NCI-H1417 treated with DMSO at 0.1 percent for 48 hours (cell line): ENCODE measurements around the gene CRBN.

Experiments
- DNase-seq: peaks from one replicate; lab custom pipeline; 2025; lab: John Stamatoyannopoulos, UW

CRBN gene

DNA sequence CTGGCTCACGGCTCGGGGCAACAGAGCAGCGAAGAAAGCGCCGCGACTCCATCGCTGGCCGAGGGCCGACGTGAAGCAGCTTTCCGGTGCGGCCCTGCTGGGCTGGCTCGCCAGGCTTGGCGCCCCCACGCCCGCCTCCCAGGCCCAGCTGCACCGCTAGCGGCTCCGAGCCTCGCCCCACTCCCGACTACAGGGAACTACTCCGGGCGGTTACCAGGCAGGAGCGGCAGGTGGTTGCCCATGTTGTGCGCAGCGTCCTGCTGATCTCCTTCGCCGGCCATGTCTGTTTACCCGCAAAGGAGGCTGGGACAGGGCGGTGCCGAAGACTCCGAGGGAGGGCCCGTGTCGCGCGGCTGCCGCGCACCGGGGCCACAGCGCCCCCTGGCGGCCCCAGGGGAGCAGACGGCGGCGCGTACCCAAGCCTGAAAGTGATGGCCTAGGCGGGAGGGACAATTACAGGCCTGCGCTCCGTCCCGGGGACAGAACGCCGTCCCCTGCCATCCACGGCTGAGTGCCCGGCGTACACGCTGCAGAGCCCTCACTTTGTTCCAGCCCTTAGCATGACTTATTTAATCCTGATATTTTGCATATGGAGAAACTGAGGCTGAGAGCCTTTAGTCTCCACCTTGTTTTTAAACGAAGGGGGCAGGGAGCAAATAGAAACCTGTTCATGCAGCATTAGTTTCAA lies at the start of gene CRBN:
CRBN (minus strand) TSS at position 285 of the 688 bp plus-strand sequence; CDS start at position 281, 4 bp downstream.
- DNase-seq, result peak; percentile 6

DNA sequence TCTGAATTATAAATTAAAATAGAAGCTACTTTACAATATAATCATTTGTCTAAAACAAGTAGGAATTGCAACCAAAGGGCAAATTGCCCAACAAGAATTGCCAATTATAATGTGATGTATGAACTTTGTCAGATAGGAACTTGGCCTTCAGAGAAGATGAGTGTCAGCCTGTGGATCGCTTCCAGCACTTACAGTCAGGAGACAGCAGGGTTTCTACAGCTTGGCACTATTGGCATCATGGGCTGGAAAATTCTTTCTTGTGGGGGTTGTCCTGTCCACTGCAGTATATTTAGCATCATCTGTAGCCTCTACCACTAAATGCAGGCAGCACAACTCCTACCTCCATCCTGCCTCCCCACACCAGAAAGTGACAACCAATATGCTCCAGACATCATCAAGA lies 48.1 kb upstream of the CRBN start:
- DNase-seq, result no peak

DNA sequence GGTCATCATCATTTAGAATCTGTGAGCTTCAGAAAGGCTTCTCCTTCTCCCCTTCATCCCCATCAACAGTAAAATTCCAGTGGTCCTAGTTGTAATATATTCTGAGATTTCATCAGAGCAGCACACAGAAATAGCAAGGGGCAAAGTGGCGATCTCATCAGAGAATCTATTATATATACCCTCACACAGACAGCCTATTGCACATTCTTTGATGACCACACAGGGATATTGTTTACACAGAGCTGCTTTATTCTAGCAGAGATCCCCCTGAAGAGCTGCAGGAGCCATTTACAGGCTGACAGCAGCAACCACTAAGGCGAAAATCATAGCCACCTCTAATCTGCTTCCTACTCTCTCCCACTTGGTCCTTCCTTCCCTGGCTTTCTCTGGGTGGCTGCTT lies 42.0 kb upstream of the CRBN start:
- no peak for DNase-seq

DNA sequence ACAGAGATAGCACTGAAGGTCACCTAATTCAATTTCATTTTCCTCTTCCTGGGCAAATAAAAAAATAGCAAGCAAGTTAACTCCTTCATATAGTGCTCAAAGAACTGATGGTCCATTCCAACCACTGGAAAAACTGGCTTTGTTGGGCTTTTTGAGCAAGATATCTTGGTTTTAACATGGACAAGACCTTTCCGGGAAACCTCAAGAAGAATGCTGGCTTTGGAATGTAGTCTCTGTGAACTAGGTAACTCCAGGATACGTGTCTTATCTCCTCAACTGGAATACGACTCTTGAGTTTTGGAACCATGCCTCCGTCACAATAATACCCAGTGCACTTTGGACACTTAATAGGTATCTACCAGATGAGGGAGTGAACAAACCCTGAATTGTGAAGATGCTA lies 36.9 kb upstream of the CRBN start:
- no peak for DNase-seq

DNA sequence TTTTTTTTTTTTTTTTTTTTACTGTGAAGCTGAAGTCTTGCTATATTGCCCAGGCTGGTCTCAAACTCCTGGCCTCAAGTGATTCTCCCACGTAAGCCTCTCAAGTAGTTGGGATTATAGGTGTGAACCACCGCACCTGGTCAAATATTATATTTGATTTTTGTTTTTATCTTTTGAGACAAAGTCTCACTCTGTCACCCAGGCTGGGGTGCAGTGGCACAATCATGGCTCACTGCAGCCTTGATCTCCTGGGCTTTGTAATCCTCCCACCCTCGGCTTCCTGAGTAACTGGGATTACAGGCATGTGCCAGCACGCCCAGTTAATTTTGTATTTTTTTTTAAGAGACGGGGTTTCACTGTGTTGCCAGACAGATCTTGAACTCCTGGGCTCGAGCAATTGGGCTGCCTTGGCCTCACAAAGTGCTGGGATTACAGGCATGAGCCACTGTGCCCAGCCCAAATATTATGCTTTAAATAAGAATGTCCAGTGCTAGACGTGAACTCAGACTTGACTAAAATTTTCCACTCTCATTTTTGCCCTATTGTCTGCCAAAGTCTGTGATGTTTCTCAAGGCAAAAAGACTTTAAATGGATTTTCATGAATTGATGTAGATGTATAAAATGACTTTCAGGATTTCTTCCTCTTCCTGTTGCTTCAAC lies 33.4 kb upstream of the CRBN start:
- no peak for DNase-seq

DNA sequence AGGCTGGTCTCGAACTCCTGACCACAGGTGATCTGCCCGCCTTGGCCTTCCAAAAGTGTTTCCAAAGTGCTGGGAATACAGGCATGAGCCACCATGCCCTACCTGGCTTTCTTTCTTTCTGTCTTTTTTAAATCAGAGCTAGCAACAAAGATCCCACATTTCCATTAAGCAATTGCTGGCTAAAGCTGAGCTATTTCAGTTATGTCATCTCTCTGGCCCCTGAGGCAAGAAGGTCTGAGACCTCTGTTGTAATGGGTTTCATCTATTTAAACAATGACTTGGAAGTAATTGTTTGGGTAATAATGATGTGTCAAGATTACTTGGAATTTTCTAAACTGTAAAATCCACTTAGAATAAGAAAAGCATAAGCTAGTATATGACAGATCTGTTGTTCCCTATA lies 30.2 kb upstream of the CRBN start:
- no peak for DNase-seq

DNA sequence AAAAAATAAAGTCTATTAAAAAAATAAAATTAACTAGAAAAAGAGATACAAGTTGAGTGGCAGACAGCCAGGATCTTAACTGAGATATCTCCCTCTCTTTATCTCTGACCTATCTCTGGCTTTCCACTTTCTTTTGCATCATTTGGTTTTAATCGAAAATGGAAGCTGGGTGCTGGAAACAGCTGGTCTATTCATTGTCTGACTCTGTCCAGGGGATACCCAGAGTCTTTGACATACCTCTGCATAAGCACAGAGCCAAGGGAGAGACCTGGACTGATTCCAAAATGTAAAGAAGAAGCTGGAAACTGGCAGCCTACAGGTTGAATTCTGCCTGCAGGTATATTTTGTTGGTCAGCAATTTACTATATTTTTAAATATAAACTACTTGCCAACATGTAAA lies 29.6 kb upstream of the CRBN start:
- DNase-seq, result no peak

DNA sequence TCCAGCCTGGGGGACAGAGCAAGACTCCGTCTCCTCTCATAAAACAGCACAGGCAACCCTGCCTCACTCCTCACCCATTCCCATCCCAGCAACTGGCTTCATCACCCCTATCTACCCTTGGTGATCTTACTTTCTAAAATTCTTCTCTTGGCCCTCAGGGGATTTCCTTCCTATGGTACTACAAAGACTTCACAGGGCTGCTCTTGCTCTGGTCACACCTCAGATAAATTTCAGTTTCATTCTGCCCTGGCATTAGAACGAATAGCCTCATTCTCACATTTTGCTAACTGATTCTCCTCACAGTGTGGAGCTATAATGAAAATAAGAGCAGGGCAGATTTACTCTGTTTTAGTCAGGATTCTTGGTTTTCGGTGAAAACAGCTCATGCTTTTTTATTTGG lies 22.1 kb upstream of the CRBN start:
- DNase-seq, result no peak

DNA sequence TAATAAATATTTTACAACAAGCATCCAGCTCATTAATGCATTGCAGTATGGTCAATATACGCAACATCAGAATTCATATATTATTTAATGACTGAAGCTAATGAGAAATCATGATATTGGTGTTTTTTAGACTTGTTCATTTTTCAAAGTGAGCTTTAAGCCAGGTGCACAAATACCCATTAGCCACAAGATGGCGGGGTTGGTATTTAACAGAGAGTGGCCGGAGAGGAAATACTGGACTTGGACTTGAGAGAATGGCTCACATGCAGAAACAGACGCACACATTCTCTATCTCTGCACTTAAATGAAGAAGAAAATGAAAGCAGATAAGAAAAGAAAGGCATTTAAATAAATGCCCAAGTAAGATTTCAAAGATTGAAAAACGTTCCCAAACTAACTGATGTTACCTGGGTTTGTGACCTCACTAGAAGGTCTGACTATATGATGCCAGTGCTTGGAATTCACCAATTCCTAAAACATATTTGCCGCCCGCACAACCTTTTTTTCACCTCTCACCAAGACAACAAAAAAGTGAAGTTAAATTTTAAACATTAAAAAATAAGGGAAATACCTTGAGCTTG lies 21.2 kb upstream of the CRBN start:
- DNase-seq, result peak; percentile 32

DNA sequence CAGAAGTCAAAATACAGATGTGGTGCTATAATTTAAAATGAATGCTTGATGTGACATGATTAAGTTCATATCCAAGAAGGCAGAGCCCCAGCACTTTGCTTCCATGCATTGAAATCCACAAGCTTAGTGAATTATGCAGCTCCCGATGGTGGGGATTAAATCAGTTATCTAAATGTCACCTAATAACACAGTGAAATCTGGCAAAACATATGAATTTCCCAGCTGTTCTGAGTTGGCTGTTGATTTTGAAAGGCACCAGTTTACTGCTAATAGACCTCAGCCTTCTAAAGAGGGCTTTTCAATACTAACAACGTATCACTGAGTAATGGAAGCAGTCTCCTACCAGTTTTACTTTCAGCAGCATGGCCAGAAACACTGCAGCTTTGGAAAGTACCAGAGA lies 19.8 kb upstream of the CRBN start:
- no peak for DNase-seq

DNA sequence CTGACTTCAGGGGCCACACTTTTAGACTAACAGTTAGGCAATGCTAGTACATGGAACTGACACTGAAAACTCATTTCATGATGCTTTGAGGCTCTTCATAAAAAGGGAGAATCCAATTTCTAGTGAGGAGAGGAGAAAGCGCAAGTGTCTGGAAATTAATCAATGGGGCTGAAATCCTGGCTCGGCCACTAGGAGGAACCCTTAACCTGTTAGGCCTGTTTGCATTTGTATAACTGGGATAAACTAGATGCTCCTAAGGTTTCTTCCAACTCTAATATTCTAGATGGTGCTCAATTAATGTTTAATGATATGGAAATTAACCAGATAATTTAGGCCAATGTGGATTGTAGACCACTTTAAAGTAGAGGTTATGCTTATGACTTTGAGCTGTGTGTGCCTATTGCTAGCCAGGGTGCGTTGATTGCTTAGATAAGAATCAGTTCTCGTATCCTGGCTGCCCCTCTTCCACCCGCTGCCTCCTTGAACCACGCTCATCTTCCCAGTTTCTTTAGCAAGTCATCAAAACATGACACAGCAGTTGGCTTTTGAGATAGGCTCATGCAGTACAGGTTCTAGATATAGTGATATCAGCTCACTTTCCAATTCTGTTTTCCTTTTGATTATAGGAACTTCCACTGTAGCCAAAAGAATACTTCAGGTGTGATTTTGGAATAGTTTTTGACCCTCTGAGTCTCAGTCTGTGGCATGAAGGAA lies 16.8 kb upstream of the CRBN start:
- no peak for DNase-seq

DNA sequence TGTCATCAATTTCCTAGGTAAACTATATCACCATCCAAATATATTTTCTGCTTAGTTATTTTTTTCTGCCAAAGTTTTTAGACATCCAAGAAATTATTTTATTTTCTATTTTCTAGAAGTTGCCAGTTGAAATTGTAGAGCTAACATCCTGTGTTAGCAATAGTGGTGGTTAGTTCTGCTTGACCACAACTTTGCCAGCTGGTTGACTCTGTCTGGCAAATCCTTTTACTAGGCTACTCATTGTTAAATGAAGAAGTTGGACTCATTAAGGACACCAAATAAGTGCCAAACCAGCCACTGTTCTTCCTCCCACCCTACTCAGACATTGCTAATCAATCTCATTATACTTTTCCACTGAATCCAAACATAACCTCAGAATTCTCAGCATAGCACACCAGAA lies 15.4 kb upstream of the CRBN start:
- no peak for DNase-seq

DNA sequence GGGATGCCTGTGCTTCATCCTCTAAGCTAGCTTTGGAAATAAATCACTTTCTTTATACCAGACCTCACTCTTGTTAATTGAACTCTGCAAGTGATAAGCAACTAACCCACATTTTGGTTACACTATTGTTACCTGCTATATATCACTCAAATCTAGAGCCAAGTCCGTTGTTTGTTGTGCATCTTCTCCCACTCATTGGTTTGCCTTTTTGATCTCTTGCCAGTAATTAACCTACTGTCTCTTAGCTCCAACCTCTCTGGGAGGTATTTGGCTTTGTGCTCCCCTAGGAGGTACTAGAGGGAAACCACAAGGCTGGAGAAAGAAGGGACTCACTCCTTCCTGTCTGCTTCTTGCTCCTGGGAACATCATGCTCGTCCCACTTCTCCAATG lies 12.8 kb upstream of the CRBN start:
- no peak for DNase-seq

DNA sequence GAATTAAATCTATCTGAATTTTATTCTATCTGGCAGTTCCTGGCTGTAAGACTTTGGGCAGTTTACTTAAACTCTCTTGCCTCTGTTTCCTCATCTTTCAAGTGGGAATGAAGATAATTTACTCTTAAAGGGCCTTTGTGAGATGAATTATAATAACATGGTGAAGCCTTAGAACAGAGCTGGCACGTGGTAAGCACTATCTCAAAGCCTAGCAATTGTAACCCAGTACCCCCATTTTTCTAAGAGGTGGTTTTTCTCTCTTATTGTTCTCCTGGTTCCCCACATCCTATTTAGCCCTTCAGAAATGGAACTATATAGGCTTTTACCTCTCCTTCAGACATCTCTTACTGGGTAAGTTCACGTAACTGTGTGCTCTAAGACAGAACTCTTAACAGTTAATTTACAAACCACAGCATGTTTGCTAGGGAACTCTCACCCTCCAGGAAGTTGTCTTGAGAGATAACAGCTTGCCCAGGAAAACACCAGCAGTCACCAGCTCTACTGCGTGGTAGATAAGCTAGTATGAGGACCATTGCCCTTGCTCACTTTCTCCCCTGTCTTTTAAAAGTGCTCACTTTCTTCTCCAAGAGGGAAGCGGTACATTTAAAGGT lies 12.3 kb upstream of the CRBN start:
- DNase-seq, result no peak

DNA sequence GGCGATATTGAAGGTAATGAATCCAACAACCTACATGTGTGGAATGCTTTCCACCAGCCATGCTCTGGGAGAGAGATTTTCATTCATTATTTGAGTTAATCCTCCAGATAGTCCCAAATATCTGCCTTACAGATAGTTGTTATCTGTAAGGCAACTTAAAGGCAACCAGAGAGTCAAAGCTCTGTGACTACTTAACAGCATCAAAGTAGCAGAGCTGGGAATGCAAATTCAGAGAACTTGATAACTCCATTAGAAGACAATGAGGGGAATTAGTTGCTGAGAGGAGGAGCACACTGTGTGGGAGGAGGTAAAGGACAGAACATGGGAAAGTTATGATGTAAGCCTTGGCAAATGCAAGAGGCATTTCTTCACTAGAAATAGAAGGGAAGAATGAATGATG lies 10.5 kb upstream of the CRBN start:
- no peak for DNase-seq

DNA sequence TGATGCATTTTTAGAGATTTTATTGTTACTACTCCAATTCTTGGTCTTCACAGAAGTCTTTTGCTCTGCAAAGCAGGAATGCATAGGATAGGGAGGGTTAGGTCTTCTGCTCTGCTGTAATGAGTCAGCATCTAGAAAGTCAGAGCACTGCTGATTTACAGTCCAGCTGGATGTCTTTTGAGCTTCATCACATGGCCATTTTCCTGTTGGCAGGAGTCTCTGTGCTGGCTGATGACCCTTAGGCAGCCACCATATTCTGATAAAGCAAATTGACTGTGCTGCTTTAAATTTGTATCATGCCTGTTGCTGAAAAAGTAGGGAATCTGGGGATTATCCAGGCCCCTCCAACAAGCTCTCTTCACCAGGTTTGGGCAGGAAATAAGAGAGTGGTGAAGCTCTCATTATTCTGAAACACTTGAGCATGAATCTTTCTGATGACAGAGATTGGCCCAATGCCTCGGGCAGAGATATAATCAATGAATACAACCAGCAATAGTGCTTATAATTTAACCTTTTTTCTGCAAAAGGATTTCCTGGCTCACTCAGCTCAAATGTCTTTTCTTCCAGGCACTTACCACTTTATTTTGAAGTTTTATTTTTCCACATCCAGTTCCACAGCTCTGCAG lies 9.7 kb upstream of the CRBN start:
- no peak for DNase-seq

DNA sequence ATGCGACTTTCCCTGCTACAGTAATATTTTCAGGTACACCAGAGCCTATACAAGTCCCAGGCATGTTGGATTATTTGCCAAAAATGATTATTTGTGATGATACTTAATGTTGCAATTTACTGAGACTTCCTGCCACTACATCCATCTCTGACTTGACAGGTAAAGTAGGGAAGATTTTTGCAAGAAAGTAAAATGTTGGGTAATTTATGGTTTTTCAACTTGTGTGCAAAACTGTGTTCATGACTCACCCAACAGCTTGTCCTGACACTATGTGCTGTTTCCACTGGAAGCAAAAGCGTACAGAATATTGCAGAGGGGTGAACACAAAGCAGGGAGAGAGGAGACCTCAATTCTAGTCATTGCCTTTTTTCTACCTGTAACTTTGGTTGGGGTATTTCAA lies 5.4 kb upstream of the CRBN start:
- DNase-seq, result no peak

DNA sequence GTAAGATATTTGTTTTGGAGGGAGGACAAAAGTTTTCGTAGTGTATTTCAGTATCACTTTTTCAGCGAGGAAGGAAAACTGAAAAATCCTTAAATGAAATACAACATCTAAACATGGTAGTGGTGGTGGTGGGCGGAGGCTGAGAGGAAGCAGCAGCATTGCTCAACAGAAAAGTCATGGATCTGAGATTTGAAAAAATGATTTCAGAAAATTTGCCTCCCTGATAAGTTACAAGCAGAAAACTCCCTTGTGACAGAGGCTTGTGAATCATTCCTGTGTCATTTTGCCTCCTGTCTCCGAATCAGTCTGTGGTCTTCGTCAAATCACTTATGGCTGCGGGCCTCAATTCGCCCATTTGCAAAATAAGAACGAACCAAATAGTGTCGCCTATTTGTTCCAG lies 965 bp upstream of the CRBN start:
- no peak for DNase-seq

DNA sequence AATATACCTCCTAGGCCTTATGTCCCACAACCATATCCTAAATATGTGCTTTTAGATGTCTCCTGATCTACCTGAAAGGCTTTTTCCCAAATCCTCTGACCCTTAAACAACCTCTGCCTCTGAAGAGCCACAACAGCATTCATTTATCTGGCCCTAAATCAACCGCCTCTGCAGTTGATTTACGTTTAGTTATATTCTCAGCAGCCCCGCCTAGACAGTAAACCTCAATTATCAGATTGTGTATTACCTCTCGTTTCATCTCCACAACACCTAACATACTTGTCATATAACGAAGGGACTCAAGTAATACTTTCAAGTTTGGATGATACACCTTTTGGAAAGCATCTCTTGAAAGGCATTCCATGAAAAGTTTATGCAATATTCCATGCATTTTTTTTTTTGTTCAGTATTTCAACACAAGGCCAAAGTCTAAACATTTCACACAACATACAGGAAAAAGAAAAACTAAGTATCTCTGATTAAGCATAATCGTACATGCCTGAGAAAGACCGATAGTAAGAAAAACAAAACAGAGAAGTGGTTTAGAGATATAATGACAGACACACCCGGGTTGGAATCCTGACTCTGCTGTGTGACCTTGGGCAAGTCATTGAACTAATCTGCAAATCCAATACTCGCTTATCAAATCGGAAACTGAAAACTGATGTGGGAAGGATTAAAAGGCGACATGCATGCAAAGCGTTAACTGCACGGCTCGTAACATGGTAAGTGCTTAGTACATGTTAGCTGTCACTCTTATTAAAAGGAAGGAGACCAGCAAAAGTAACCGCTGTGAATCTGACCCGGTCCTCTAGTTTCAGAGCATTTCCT lies 778 bp downstream of the CRBN start:
- DNase-seq, result no peak

DNA sequence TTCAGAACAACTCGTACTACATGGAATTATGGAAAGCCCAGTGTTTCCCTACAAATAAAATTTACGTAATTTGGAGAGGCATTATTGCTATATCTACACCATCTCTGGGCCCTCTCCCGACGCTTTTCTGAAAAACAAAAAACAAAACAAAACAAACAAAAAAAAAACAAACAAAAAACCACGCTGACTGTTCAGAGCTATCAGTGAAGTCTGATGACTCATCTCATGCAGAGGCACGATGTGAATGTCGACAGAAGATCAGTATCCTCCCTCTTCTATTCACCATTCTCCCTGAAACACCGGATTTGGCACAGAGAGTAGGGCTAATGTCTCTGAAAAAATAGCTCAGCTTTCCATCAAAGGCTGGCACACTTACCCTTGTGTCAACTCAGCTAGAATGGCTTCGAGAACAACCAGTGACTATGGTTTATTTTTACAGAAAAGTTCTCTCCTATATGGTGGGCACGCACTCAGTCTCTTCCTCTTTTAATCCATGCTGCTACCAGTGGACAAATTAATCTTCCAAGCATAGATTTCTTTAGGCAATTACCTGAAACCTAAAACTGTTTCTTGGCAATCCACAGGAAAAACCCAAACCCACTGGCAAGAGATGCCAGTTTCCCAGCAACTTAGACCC lies 1.5 kb downstream of the CRBN start:
- DNase-seq, result no peak

DNA sequence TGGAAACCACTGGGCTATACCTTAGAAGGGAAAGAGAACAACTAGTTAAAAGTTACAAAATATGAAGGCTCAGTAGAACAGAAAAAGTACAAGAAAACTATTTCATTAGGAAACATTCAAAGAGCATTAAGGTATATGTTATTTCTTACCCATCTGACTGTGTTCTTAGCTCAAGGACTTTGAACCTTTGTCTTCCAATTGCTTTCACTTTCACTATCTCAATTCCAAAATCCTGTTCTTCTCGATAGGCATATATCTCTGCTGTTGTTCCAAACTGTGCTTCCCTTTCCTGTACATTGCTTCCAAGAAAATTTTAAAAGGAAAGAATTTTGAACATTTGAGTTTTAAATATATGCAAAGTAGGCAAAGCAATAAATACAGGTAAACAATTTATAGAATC lies 6.9 kb downstream of the CRBN start:
- no peak for DNase-seq
